H9 (cell line): ENCODE results near the gene UMOD. TPM values are rescaled to one million over a fixed set of nuclear protein-coding genes. Genes with fewer than 3 reads are reported as not detected.

Experiments
- DNase-seq: peaks from one replicate; pipeline ENCODE4 v3.0.0-alpha.2; 2017
- H2AFZ ChIP-seq: one replicate; pipeline ENCODE4 v1.6.1; 2013; ENCODE audit warnings: mild to moderate bottlenecking, low read length, control low read depth, moderate library complexity
- H2AK5ac ChIP-seq: 2 replicates; pipeline ENCODE4 v1.6.1; 2013; ENCODE audit warnings: low read length, control low read depth, mixed read lengths; ENCODE audit not compliant: insufficient read length
- H2BK120ac ChIP-seq: one replicate; pipeline ENCODE4 v1.6.1; 2013; ENCODE audit warnings: low read depth, mild to moderate bottlenecking, low read length, control low read depth, inconsistent platforms; ENCODE audit not compliant: poor library complexity, severe bottlenecking
- H2BK12ac ChIP-seq: 2 replicates; pipeline ENCODE4 v1.6.1; 2013; ENCODE audit warnings: low read length, control low read depth, mixed read lengths, low read depth; ENCODE audit not compliant: insufficient read length
- H2BK15ac ChIP-seq: 2 replicates; pipeline ENCODE4 v1.6.1; 2013; ENCODE audit warnings: low read depth, low read length, control low read depth
- H2BK20ac ChIP-seq: one replicate; pipeline ENCODE4 v1.6.1; 2013; ENCODE audit warnings: low read depth, mild to moderate bottlenecking, low read length, control low read depth, inconsistent platforms; ENCODE audit not compliant: poor library complexity, severe bottlenecking
- H2BK5ac ChIP-seq: 2 replicates; pipeline ENCODE4 v1.6.1; 2013; ENCODE audit warnings: low read length, control low read depth, mixed read lengths; ENCODE audit not compliant: insufficient read length
- H3K14ac ChIP-seq: 2 replicates; pipeline ENCODE4 v1.6.1; 2013; ENCODE audit warnings: low read length, control low read depth; ENCODE audit not compliant: insufficient read depth
- H3K18ac ChIP-seq: 2 replicates; pipeline ENCODE4 v1.6.1; 2013; ENCODE audit warnings: low read depth, mild to moderate bottlenecking, mixed read lengths, low read length, control low read depth; ENCODE audit not compliant: insufficient read length
- H3K23ac ChIP-seq: 2 replicates; pipeline ENCODE4 v1.6.1; 2013; ENCODE audit warnings: low read length, control low read depth, mixed read lengths, low read depth; ENCODE audit not compliant: insufficient read length
- H3K23me2 ChIP-seq: 2 replicates; pipeline ENCODE4 v1.6.1; 2013; ENCODE audit warnings: low read depth, mild to moderate bottlenecking, mixed read lengths, low read length, control low read depth; ENCODE audit not compliant: insufficient read length, poor library complexity, severe bottlenecking
- H3K27ac ChIP-seq: 2 replicates; pipeline ENCODE4 v1.5.1; 2013; ENCODE audit warnings: low read length, control low read depth, mixed read lengths, low read depth; ENCODE audit not compliant: insufficient read length
- H3K27me3 ChIP-seq: 2 replicates; pipeline ENCODE4 v1.6.1; 2013; ENCODE audit warnings: low read length, control low read depth, inconsistent platforms; ENCODE audit not compliant: insufficient read depth
- H3K4ac ChIP-seq: 2 replicates; pipeline ENCODE4 v1.6.1; 2013; ENCODE audit warnings: low read depth, mild to moderate bottlenecking, control low read depth, inconsistent platforms, low read length, moderate library complexity
- H3K4me1 ChIP-seq: 2 replicates; pipeline ENCODE4 v1.6.1; 2013; ENCODE audit warnings: low read length, control low read depth, inconsistent platforms; ENCODE audit not compliant: insufficient read depth
- H3K4me2 ChIP-seq: 2 replicates; pipeline ENCODE4 v1.6.1; 2013; ENCODE audit warnings: low read length, control low read depth, mixed read lengths; ENCODE audit not compliant: insufficient read length, insufficient read depth
- H3K56ac ChIP-seq: 2 replicates; pipeline ENCODE4 v1.6.1; 2013; ENCODE audit warnings: low read depth, mild to moderate bottlenecking, mixed read lengths, low read length, control low read depth; ENCODE audit not compliant: insufficient read length
- H3K79me1 ChIP-seq: 2 replicates; pipeline ENCODE4 v1.6.1; 2013; ENCODE audit warnings: low read depth, mild to moderate bottlenecking, moderate library complexity, low read length, control low read depth, inconsistent platforms; ENCODE audit not compliant: insufficient read depth, poor library complexity, severe bottlenecking
- H3K79me2 ChIP-seq: 2 replicates; pipeline ENCODE4 v1.6.1; 2013; ENCODE audit warnings: low read length, control low read depth, inconsistent platforms; ENCODE audit not compliant: insufficient read depth
- H3K9ac ChIP-seq: 2 replicates; pipeline ENCODE4 v1.6.1; 2013; ENCODE audit warnings: low read length, control low read depth, mixed read lengths; ENCODE audit not compliant: insufficient read length; ENCODE audit errors: extremely low read depth
- H3K9me3 ChIP-seq: one replicate; pipeline ENCODE4 v1.6.1; 2013; ENCODE audit warnings: low read depth, low read length, inconsistent platforms; ENCODE audit not compliant: control insufficient read depth
- H3T11ph ChIP-seq: one replicate; pipeline ENCODE4 v1.6.1; 2013; ENCODE audit warnings: mild to moderate bottlenecking, low read length, control low read depth, inconsistent platforms
- H4K20me1 ChIP-seq: one replicate; pipeline ENCODE4 v1.6.1; 2013; ENCODE audit not compliant: control insufficient read depth, insufficient read length, insufficient read depth
- H4K5ac ChIP-seq: 2 replicates; pipeline ENCODE4 v1.6.1; 2013; ENCODE audit warnings: low read depth, mild to moderate bottlenecking, mixed read lengths, low read length, control low read depth; ENCODE audit not compliant: insufficient read length
- H4K8ac ChIP-seq: replicated peaks from 2 replicates; pipeline ENCODE4 v1.6.1; 2013; ENCODE audit warnings: low read length, control low read depth, mixed read lengths, low read depth; ENCODE audit not compliant: insufficient read length
- H4K91ac ChIP-seq: 2 replicates; pipeline ENCODE4 v1.6.1; 2013; ENCODE audit warnings: low read depth, mild to moderate bottlenecking, moderate library complexity, mixed read lengths, low read length, control low read depth; ENCODE audit not compliant: insufficient read length
- H3K27ac Mint-ChIP-seq, 3 experiments: 2 replicates in 2 of 3; 3 replicates in 1 of 3; pipeline ENCODE4 v1.8.0; 2020 to 2021; ENCODE audit warnings: mixed read lengths in 3 of 3, mild to moderate bottlenecking in 1 of 3, moderate library complexity in 1 of 3
- H3K27me3 Mint-ChIP-seq: 2 replicates; pipeline ENCODE4 v1.8.0; 2021; ENCODE audit warnings: low read depth, mild to moderate bottlenecking, moderate library complexity, mixed read lengths
- H3K36me3 Mint-ChIP-seq, 3 experiments: 2 replicates in 2 of 3; 3 replicates in 1 of 3; pipeline ENCODE4 v1.8.0; 2020 to 2021; ENCODE audit warnings: low read depth in 3 of 3, mixed read lengths in 3 of 3; ENCODE audit not compliant: insufficient read depth in 1 of 3
- H3K4me1 Mint-ChIP-seq, 2 experiments: 2 replicates each; pipeline ENCODE4 v1.8.0; 2020; ENCODE audit warnings: mixed read lengths in 2 of 2
- H3K4me3 Mint-ChIP-seq, 2 experiments: 2 replicates in 1 of 2; 3 replicates in 1 of 2; pipeline ENCODE4 v1.8.0; 2020 to 2021; ENCODE audit warnings: mild to moderate bottlenecking in 2 of 2, mixed read lengths in 2 of 2, moderate library complexity in 1 of 2
- H3K9me3 Mint-ChIP-seq, 2 experiments: 2 replicates in 1 of 2; 3 replicates in 1 of 2; pipeline ENCODE4 v1.8.0; 2020; ENCODE audit warnings: mild to moderate bottlenecking in 2 of 2, mixed read lengths in 2 of 2, moderate library complexity in 1 of 2
- WGBS: extraction: QIAGEN DNeasy Blood & Tissue Kit; methylation state at CpG from one replicate; pipeline ENCODE4 v1.1.7; 2013; ENCODE audit warnings: missing lambda C conversion rate, low lambda C conversion rate, mixed read lengths; ENCODE audit not compliant: insufficient read length; ENCODE audit errors: extremely low coverage; 5-methylcytosine and 5-hydroxymethylcytosine counted together
- total RNA-seq: library from RNA; stranded (reverse); gene quantifications from 2 replicates; pipeline ENCODE4 v1.2.1, GENCODE V29; 2021
- TF ChIP-seq, protein P1 (sequence below): fragments of 200-600 bp; sonication (generic); conservative IDR thresholded peaks from 3 replicates; pipeline ENCODE4 v1.8.0; 2021; ENCODE audit warnings: antibody characterized with exemption, mild to moderate bottlenecking

UMOD gene
- total RNA-seq, 1 experiment from 2014 or later = not detected

DNA sequence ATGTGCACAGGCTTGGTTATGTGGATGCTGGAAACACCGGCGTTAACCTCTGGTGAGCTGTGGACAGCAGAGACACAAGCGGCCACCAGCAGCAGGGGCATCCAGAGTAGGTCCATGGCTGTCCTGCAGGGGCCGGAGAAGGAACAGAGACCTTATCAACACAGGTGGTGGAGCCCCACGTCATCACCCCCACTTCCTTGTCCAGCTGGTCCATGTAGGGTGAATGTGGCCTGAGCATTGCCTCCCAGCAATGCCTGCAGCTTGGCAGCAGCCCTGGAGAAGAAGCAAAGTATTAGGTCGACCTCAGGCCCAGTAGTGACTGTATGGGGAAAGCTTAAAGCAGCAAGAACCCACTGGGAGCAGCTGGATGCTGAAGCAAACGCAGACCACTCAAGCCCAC is 46.7 kb upstream of the UMOD start:
- no peaks in the 10 kb centered on the region for H4K20me1 ChIP-seq
- H3K23ac ChIP-seq = no peak overlapping the region
- no peak overlapping the region for H3K4me2 ChIP-seq
- H2BK12ac ChIP-seq = no peak overlapping the region
- H2BK20ac ChIP-seq = no peak overlapping the region
- H3K18ac ChIP-seq = no peak overlapping the region
- H2AFZ ChIP-seq = no peak overlapping the region
- no CpG with 5 or more reads among the region's 7 CpGs for WGBS
- H2BK15ac ChIP-seq = no peak overlapping the region
- no peak overlapping the region for H4K5ac ChIP-seq
- H3K27me3 Mint-ChIP-seq = no peaks in the 10 kb centered on the region
- no peak overlapping the region for H4K8ac ChIP-seq
- no peak overlapping the region for H2BK5ac ChIP-seq
- H3K4me3 Mint-ChIP-seq = no peak overlapping the region
- H3K27ac ChIP-seq = no peak overlapping the region
- H2BK120ac ChIP-seq = no peak overlapping the region
- H3K9ac ChIP-seq = no peak overlapping the region
- H3K4me1 ChIP-seq = no peaks in the 10 kb centered on the region; the same call in 1 of the 2 replicates
- no peak overlapping the region for H2AK5ac ChIP-seq
- H3K79me2 ChIP-seq = no peaks in the 10 kb centered on the region
- TF ChIP-seq, protein P1, sequence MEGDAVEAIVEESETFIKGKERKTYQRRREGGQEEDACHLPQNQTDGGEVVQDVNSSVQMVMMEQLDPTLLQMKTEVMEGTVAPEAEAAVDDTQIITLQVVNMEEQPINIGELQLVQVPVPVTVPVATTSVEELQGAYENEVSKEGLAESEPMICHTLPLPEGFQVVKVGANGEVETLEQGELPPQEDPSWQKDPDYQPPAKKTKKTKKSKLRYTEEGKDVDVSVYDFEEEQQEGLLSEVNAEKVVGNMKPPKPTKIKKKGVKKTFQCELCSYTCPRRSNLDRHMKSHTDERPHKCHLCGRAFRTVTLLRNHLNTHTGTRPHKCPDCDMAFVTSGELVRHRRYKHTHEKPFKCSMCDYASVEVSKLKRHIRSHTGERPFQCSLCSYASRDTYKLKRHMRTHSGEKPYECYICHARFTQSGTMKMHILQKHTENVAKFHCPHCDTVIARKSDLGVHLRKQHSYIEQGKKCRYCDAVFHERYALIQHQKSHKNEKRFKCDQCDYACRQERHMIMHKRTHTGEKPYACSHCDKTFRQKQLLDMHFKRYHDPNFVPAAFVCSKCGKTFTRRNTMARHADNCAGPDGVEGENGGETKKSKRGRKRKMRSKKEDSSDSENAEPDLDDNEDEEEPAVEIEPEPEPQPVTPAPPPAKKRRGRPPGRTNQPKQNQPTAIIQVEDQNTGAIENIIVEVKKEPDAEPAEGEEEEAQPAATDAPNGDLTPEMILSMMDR = no peak
- H3K14ac ChIP-seq = no peak overlapping the region
- no peaks in the 10 kb centered on the region for H3K4me1 Mint-ChIP-seq
- no peaks in the 10 kb centered on the region for H3K27me3 ChIP-seq
- H3K79me1 ChIP-seq = no peaks in the 10 kb centered on the region
- H3K9me3 Mint-ChIP-seq = no peaks in the 10 kb centered on the region
- no peak overlapping the region for H4K91ac ChIP-seq
- no peak overlapping the region for H3T11ph ChIP-seq
- H3K36me3 Mint-ChIP-seq = no peaks in the 10 kb centered on the region
- H3K23me2 ChIP-seq = no peaks in the 10 kb centered on the region
- no peak overlapping the region for H3K27ac Mint-ChIP-seq
- no peak for DNase-seq
- H3K9me3 ChIP-seq = no peaks in the 10 kb centered on the region
- no peak overlapping the region for H3K56ac ChIP-seq
- H3K4ac ChIP-seq = no peak overlapping the region
